Adrenal gland (tissue), 5 donors: ENCODE data around the gene ATP6V1F.

ENCODE experiments used
- CTCF ChIP-seq, 6 experiments: fragments of 450-650 bp in 4 of 6; fragments of 200-600 bp in 2 of 6; sonication (generic) in 1 of 6; IDR thresholded peaks; 1 replicate in 5 of 6; 2 replicates in 1 of 6; pipeline versions ENCODE4 v1.5.1 to v1.8.0; 2016 to 2021; ENCODE audit warnings: antibody characterized with exemption in 6 of 6, mild to moderate bottlenecking in 2 of 6, moderate library complexity in 1 of 6
- POLR2A ChIP-seq, 2 donors: fragments of 450-650 bp; IDR thresholded peaks; one replicate each; pipeline ENCODE4 v1.6.1; 2017; ENCODE audit warnings: antibody characterized with exemption in 2 of 2, mild to moderate bottlenecking in 2 of 2, moderate library complexity in 1 of 2
- donor health status: DM: no; HTN: no; CAD: no.

DNA sequence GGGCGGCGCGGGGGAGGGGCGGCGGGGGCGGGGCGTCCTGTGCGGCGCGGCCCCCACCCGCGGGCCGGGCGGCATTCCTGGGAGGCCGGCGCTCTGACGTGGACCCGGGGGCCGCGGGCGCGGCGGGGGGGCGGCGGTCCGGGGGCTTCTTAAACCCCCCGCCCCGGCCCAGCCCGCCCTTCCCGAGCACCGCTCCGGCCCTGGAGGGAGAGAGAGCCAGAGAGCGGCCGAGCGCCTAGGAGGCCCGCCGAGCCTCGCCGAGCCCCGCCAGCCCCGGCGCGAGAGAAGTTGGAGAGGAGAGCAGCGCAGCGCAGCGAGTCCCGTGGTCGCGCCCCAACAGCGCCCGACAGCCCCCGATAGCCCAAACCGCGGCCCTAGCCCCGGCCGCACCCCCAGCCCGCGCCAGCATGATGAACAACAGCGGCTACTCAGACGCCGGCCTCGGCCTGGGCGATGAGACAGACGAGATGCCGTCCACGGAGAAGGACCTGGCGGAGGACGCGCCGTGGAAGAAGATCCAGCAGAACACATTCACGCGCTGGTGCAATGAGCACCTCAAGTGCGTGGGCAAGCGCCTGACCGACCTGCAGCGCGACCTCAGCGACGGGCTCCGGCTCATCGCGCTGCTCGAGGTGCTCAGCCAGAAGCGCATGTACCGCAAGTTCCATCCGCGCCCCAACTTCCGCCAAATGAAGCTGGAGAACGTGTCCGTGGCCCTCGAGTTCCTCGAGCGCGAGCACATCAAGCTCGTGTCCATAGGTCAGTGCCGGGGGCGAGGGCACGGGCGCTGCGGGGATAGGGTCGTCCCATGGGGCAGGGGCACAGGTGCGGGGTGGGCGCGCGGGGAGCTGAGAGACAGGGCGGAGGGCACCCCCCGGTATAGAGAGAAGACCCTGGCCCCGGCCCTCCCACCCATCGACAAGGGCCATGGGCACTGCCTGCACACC is 32.2 kb upstream of the ATP6V1F start, which contains the start of gene FLNC:
- TF ChIP-seq CTCF (IDR thresholded peaks at IDR 0.05) (no peak), POLR2A (IDR thresholded peaks at IDR 0.05) (no peak)
